ENCODE results near the gene SPEG.
"Not testable (repeated sequence)": the region's sequence is repeated elsewhere in the genome, so short reads cannot be mapped to it uniquely, and the experiment has no call there.

- TF ChIP-seq CTCF (conservative IDR thresholded peaks at IDR 0.05); ZFX (IDR thresholded peaks at IDR 0.05): not testable (repeated sequence)
Measured at GRCh38 chr2:219395056-219395455, 39.6 kb upstream of the SPEG start.

Measured in C4-2B (cell line).